ENCODE data around the gene KCNIP1.

The KCNIP1 gene

GRCh38 chr5:170623576-170624181, 119.9 kb downstream of the KCNIP1 start:
- Histone ChIP-seq H2BK12ac (ENCODE audit: low read length) (no peak overlapping the region), H3K27me3 (ENCODE audit: control insufficient read depth in 3 of 3, insufficient read depth in 3 of 3, low read depth in 1 of 3, low read length in 3 of 3) (peaks cover 0 to 3% (median 0%) of the 10 kb centered on the region in 3 experiments), H2BK120ac (ENCODE audit: low read depth, low read length) (no peak overlapping the region), H3K4ac (ENCODE audit: low read length) (no peak overlapping the region), H3K9me3 (replicated peaks in 1 of 2; ENCODE audit: control insufficient read depth in 2 of 2, insufficient read depth in 1 of 2, low read depth in 1 of 2, low read length in 2 of 2) (no peaks in the 10 kb centered on the region), H3K79me1 (ENCODE audit: low read depth, low read length) (no peaks in the 10 kb centered on the region), H3K23ac (ENCODE audit: low read depth, low read length, poor library complexity) (no peak overlapping the region), H2AK5ac (ENCODE audit: low read depth, low read length) (no peak overlapping the region), H2BK15ac (ENCODE audit: low read length) (no peak overlapping the region), H3K4me3 (ENCODE audit: low read length in 2 of 2) (no peak overlapping the region), H4K8ac (ENCODE audit: low read depth, low read length) (no peak overlapping the region), H3K27ac (replicated peaks; ENCODE audit: low read length) (no peak overlapping the region), H3K9ac (ENCODE audit: low read depth, low read length, poor library complexity) (no peak overlapping the region), H3K4me2 (ENCODE audit: insufficient read depth, low read length, poor library complexity, severe bottlenecking) (no peak overlapping the region), H3K14ac (ENCODE audit: low read length) (no peak overlapping the region), H3K4me1 (ENCODE audit: control insufficient read depth in 2 of 2, insufficient read depth in 1 of 2, low read depth in 1 of 2, low read length in 2 of 2) (peaks cover 0 to 6% of the 10 kb centered on the region in 2 donors), H2AFZ (ENCODE audit: low read length) (no peak overlapping the region), H3K18ac (ENCODE audit: low read length) (no peak overlapping the region), H2BK5ac (ENCODE audit: low read length) (no peak overlapping the region), H4K91ac (ENCODE audit: low read depth, low read length, poor library complexity) (no peak overlapping the region), H3K36me3 (replicated peaks in 1 of 2; ENCODE audit: control insufficient read depth in 2 of 2, insufficient read depth in 2 of 2, low read length in 2 of 2) (no peaks in the 10 kb centered on the region)
- DNase-seq (ENCODE audit: low spot score) = no peak
- no CpG with 5 or more reads among the region's 16 CpGs for WGBS, 2 donors (ENCODE audit: extremely low coverage in 2 of 2, insufficient read length in 2 of 2, insufficient replicate concordance in 1 of 2)

GRCh38 chr5:170625221-170626165, 121.7 kb downstream of the KCNIP1 start:
- Histone ChIP-seq H2BK5ac (ENCODE audit: low read length) (no peak overlapping the region), H3K4me3 (ENCODE audit: low read length in 2 of 2) (no peak overlapping the region), H3K18ac (ENCODE audit: low read length) (peak overlapping the region; percentile 9), H2BK120ac (ENCODE audit: low read depth, low read length) (no peak overlapping the region), H2AFZ (ENCODE audit: low read length) (no peak overlapping the region), H3K27ac (replicated peaks; ENCODE audit: low read length) (no peak overlapping the region), H3K79me1 (ENCODE audit: low read depth, low read length) (no peaks in the 10 kb centered on the region), H3K14ac (ENCODE audit: low read length) (no peak overlapping the region), H2AK5ac (ENCODE audit: low read depth, low read length) (peak overlapping the region; percentile 65), H3K9ac (ENCODE audit: low read depth, low read length, poor library complexity) (no peak overlapping the region), H2BK12ac (ENCODE audit: low read length) (no peak overlapping the region), H2BK15ac (ENCODE audit: low read length) (peak overlapping the region; percentile 20), H3K27me3 (ENCODE audit: control insufficient read depth in 3 of 3, insufficient read depth in 3 of 3, low read depth in 1 of 3, low read length in 3 of 3) (peaks cover 0 to 7% (median 0%) of the 10 kb centered on the region in 3 experiments), H3K4me1 (ENCODE audit: control insufficient read depth in 2 of 2, insufficient read depth in 1 of 2, low read depth in 1 of 2, low read length in 2 of 2) (peaks cover 0 to 6% of the 10 kb centered on the region in 2 donors), H3K23ac (ENCODE audit: low read depth, low read length, poor library complexity) (no peak overlapping the region), H3K4me2 (ENCODE audit: insufficient read depth, low read length, poor library complexity, severe bottlenecking) (no peak overlapping the region), H3K36me3 (replicated peaks in 1 of 2; ENCODE audit: control insufficient read depth in 2 of 2, insufficient read depth in 2 of 2, low read length in 2 of 2) (no peaks in the 10 kb centered on the region), H4K91ac (ENCODE audit: low read depth, low read length, poor library complexity) (peak overlapping the region; percentile 58), H4K8ac (ENCODE audit: low read depth, low read length) (no peak overlapping the region), H3K4ac (ENCODE audit: low read length) (no peak overlapping the region), H3K9me3 (replicated peaks in 1 of 2; ENCODE audit: control insufficient read depth in 2 of 2, insufficient read depth in 1 of 2, low read depth in 1 of 2, low read length in 2 of 2) (no peaks in the 10 kb centered on the region)
- WGBS, 2 donors (ENCODE audit: extremely low coverage in 2 of 2, insufficient read length in 2 of 2, insufficient replicate concordance in 1 of 2) = no CpG with 5 or more reads among the region's 18 CpGs
- no peak for DNase-seq (ENCODE audit: low spot score)

- H3K4me1 ChIP-seq (ENCODE audit: control insufficient read depth in 2 of 2, insufficient read depth in 1 of 2, low read depth in 1 of 2, low read length in 2 of 2) = peaks cover 0 to 6% of the 10 kb centered on the region in 2 donors
- H3K4ac ChIP-seq (ENCODE audit: low read length) = no peak overlapping the region
- H2AFZ ChIP-seq (ENCODE audit: low read length) = no peak overlapping the region
- peaks cover 0 to 7% (median 0%) of the 10 kb centered on the region in 3 experiments for H3K27me3 ChIP-seq (ENCODE audit: control insufficient read depth in 3 of 3, insufficient read depth in 3 of 3, low read depth in 1 of 3, low read length in 3 of 3)
- H2BK5ac ChIP-seq (ENCODE audit: low read length) = no peak overlapping the region
- no peak overlapping the region for H3K4me3 ChIP-seq (ENCODE audit: low read length in 2 of 2)
- no peak overlapping the region for H2BK120ac ChIP-seq (ENCODE audit: low read depth, low read length)
- H2BK15ac ChIP-seq (ENCODE audit: low read length) = no peak overlapping the region
- no peak overlapping the region for H3K18ac ChIP-seq (ENCODE audit: low read length)
- no peak for DNase-seq (ENCODE audit: low spot score)
- no peaks in the 10 kb centered on the region for H3K79me1 ChIP-seq (ENCODE audit: low read depth, low read length)
- H4K91ac ChIP-seq (ENCODE audit: low read depth, low read length, poor library complexity) = no peak overlapping the region
- H3K9ac ChIP-seq (ENCODE audit: low read depth, low read length, poor library complexity) = no peak overlapping the region
- no peak overlapping the region for H2BK12ac ChIP-seq (ENCODE audit: low read length)
- H3K36me3 ChIP-seq (replicated peaks in 1 of 2; ENCODE audit: control insufficient read depth in 2 of 2, insufficient read depth in 2 of 2, low read length in 2 of 2) = no peaks in the 10 kb centered on the region
- no peak overlapping the region for H2AK5ac ChIP-seq (ENCODE audit: low read depth, low read length)
- no peak overlapping the region for H3K14ac ChIP-seq (ENCODE audit: low read length)
- WGBS, 2 donors (ENCODE audit: extremely low coverage in 2 of 2, insufficient read length in 2 of 2, insufficient replicate concordance in 1 of 2) = no CpG with 5 or more reads among the region's 13 CpGs
- no peaks in the 10 kb centered on the region for H3K9me3 ChIP-seq (replicated peaks in 1 of 2; ENCODE audit: control insufficient read depth in 2 of 2, insufficient read depth in 1 of 2, low read depth in 1 of 2, low read length in 2 of 2)
- H4K8ac ChIP-seq (ENCODE audit: low read depth, low read length) = no peak overlapping the region
- no peak overlapping the region for H3K4me2 ChIP-seq (ENCODE audit: insufficient read depth, low read length, poor library complexity, severe bottlenecking)
- no peak overlapping the region for H3K27ac ChIP-seq (replicated peaks; ENCODE audit: low read length)
- no peak overlapping the region for H3K23ac ChIP-seq (ENCODE audit: low read depth, low read length, poor library complexity)
Observed at GRCh38 chr5:170626507-170627150, 122.8 kb downstream of the KCNIP1 start.

GRCh38 chr5:170627271-170627670, 123.5 kb downstream of the KCNIP1 start:
- H3K9me3 ChIP-seq (replicated peaks in 1 of 2; ENCODE audit: control insufficient read depth in 2 of 2, insufficient read depth in 1 of 2, low read depth in 1 of 2, low read length in 2 of 2) = no peaks in the 10 kb centered on the region
- H3K27me3 ChIP-seq (ENCODE audit: control insufficient read depth in 3 of 3, insufficient read depth in 3 of 3, low read depth in 1 of 3, low read length in 3 of 3) = peaks cover 0 to 7% (median 0%) of the 10 kb centered on the region in 3 experiments
- peak overlapping the region; percentile 1 for H3K18ac ChIP-seq (ENCODE audit: low read length)
- peaks cover 0 to 8% of the 10 kb centered on the region in 2 donors for H3K4me1 ChIP-seq (ENCODE audit: control insufficient read depth in 2 of 2, insufficient read depth in 1 of 2, low read depth in 1 of 2, low read length in 2 of 2)
- H3K14ac ChIP-seq (ENCODE audit: low read length) = no peak overlapping the region
- H3K4me3 ChIP-seq (ENCODE audit: low read length in 2 of 2) = no peak overlapping the region
- no peak overlapping the region for H3K4ac ChIP-seq (ENCODE audit: low read length)
- no peak overlapping the region for H2AFZ ChIP-seq (ENCODE audit: low read length)
- DNase-seq (ENCODE audit: low spot score) = no peak
- no peak overlapping the region for H2BK120ac ChIP-seq (ENCODE audit: low read depth, low read length)
- no peak overlapping the region for H2BK15ac ChIP-seq (ENCODE audit: low read length)
- no peak overlapping the region for H3K9ac ChIP-seq (ENCODE audit: low read depth, low read length, poor library complexity)
- H3K23ac ChIP-seq (ENCODE audit: low read depth, low read length, poor library complexity) = no peak overlapping the region
- H2AK5ac ChIP-seq (ENCODE audit: low read depth, low read length) = peak overlapping the region; percentile 85
- no peak overlapping the region for H2BK12ac ChIP-seq (ENCODE audit: low read length)
- no CpG with 5 or more reads among the region's 3 CpGs for WGBS, 2 donors (ENCODE audit: extremely low coverage in 2 of 2, insufficient read length in 2 of 2, insufficient replicate concordance in 1 of 2)
- H3K27ac ChIP-seq (replicated peaks; ENCODE audit: low read length) = no peak overlapping the region
- H3K79me1 ChIP-seq (ENCODE audit: low read depth, low read length) = no peaks in the 10 kb centered on the region
- H3K36me3 ChIP-seq (replicated peaks in 1 of 2; ENCODE audit: control insufficient read depth in 2 of 2, insufficient read depth in 2 of 2, low read length in 2 of 2) = no peaks in the 10 kb centered on the region
- H4K8ac ChIP-seq (ENCODE audit: low read depth, low read length) = no peak overlapping the region
- H2BK5ac ChIP-seq (ENCODE audit: low read length) = no peak overlapping the region
- no peak overlapping the region for H4K91ac ChIP-seq (ENCODE audit: low read depth, low read length, poor library complexity)
- H3K4me2 ChIP-seq (ENCODE audit: insufficient read depth, low read length, poor library complexity, severe bottlenecking) = no peak overlapping the region

Data from neuronal stem cell (in vitro differentiated cells).